GM12874 (cell line): ENCODE data around the gene PDX1.

Experiments
- CTCF ChIP-seq: IDR thresholded peaks from 2 replicates; pipeline ENCODE4 v1.5.1; 2011; ENCODE audit warnings: low read depth, mild to moderate bottlenecking, control low read depth, low read length, moderate library complexity; ENCODE audit not compliant: insufficient read depth

The PDX1 gene

GRCh38 chr13:27967203-27967735 is 47.5 kb downstream of the PDX1 start:
- no peak for TF ChIP-seq CTCF

- no peak for TF ChIP-seq CTCF
These were observed 48.0 kb downstream of the PDX1 start for GRCh38 chr13:27967736-27968315.

- no peak for TF ChIP-seq CTCF
These were observed 48.7 kb downstream of the PDX1 start for GRCh38 chr13:27968316-27969081.

- TF ChIP-seq CTCF, result no peak
These were observed 49.5 kb downstream of the PDX1 start, which contains the start of gene CDX2 for GRCh38 chr13:27969082-27969865. Gene CDX2, minus strand, starts transcription at chr13:27969315. Its CDS starts 309 bp downstream, at chr13:27969006.

- no peak for TF ChIP-seq CTCF
These were observed 50.0 kb downstream of the PDX1 start for GRCh38 chr13:27969866-27970229.

- TF ChIP-seq CTCF, result no peak
These were observed 50.8 kb downstream of the PDX1 start for GRCh38 chr13:27970382-27971235.
